ENCODE results near the gene POLE2. TPM values are rescaled to one million over a fixed set of nuclear protein-coding genes. Genes with fewer than 3 reads are reported as not detected.
"Not testable (repeated sequence)": the region's sequence is repeated elsewhere in the genome, so short reads cannot be mapped to it uniquely, and the experiment has no call there.

POLE2 gene, protein sequence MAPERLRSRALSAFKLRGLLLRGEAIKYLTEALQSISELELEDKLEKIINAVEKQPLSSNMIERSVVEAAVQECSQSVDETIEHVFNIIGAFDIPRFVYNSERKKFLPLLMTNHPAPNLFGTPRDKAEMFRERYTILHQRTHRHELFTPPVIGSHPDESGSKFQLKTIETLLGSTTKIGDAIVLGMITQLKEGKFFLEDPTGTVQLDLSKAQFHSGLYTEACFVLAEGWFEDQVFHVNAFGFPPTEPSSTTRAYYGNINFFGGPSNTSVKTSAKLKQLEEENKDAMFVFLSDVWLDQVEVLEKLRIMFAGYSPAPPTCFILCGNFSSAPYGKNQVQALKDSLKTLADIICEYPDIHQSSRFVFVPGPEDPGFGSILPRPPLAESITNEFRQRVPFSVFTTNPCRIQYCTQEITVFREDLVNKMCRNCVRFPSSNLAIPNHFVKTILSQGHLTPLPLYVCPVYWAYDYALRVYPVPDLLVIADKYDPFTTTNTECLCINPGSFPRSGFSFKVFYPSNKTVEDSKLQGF
- total RNA-seq: under 1 TPM in 3 of 4 donors, not detected in 1; 0.79 to 0.94 (median 0.93) TPM

DNA sequence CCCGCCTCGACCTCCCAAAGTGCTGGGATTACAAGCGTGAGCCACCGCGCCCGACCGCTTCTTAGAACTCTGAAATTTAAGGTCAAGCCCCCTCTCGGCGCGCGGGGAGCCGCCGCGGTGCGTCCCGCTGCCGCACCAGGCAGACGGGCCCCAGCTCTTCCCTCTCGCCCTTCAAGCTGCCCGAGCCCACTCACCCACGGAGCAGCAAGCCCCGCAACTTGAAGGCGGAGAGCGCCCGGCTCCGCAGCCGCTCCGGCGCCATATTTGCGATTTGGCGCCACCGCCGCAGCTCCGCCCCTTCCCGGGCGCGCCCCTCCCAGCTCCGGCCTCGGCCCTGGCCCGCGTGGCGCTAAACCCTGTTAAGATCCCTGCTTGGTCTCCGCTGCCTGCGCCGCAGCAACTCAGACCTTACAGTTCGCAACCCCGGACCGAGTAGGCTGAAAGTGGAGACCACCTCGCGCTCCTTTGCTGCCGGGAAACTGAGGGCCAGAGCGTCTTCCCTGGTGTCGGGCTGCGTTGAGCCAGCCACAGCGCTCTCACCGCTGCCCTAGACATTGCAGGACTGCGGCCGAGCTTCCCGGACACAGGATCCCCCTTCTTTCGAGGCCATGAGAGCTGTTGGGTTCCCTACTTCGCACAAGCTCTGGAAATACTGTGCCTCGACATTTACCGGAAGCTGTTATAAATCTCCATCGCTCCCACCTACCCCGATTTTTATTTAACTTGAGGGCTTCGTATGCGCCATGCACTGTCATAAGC lies at the start of gene POLE2:
POLE2 (minus strand) TSS at position 273 of the 759 bp plus-strand sequence; CDS start at position 262, 11 bp downstream.
- no peaks in the 10 kb centered on the region for H3K36me3 ChIP-seq
- peak within 1 kb of the TSS; percentile 30 to 88 (median 85) for H3K27ac ChIP-seq
- WGBS, 2 donors (ENCODE audit: low coverage in 1 of 2): 0 to 25% methylated on average over 4 to 8 of the region's 67 CpGs
- H3K9me3 ChIP-seq: no peaks in the 10 kb centered on the region
- H3K4me3 ChIP-seq: peak within 1 kb of the TSS; percentile 48 to 73
- peaks cover 0 to 22% (median 0%) of the 10 kb centered on the region in 3 donors for H3K4me1 ChIP-seq
- TF ChIP-seq POLR2AphosphoS5 (IDR thresholded peaks at IDR 0.05): peak; percentile 59
- no peak for TF ChIP-seq EP300 (IDR thresholded peaks at IDR 0.05)
- TF ChIP-seq POLR2A (IDR thresholded peaks at IDR 0.05): no peak
- TF ChIP-seq, protein P1, sequence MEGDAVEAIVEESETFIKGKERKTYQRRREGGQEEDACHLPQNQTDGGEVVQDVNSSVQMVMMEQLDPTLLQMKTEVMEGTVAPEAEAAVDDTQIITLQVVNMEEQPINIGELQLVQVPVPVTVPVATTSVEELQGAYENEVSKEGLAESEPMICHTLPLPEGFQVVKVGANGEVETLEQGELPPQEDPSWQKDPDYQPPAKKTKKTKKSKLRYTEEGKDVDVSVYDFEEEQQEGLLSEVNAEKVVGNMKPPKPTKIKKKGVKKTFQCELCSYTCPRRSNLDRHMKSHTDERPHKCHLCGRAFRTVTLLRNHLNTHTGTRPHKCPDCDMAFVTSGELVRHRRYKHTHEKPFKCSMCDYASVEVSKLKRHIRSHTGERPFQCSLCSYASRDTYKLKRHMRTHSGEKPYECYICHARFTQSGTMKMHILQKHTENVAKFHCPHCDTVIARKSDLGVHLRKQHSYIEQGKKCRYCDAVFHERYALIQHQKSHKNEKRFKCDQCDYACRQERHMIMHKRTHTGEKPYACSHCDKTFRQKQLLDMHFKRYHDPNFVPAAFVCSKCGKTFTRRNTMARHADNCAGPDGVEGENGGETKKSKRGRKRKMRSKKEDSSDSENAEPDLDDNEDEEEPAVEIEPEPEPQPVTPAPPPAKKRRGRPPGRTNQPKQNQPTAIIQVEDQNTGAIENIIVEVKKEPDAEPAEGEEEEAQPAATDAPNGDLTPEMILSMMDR (IDR thresholded peaks at IDR 0.05): no peak
- ATAC-seq: peak; percentile 81
- no peaks in the 10 kb centered on the region for H3K27me3 ChIP-seq

DNA sequence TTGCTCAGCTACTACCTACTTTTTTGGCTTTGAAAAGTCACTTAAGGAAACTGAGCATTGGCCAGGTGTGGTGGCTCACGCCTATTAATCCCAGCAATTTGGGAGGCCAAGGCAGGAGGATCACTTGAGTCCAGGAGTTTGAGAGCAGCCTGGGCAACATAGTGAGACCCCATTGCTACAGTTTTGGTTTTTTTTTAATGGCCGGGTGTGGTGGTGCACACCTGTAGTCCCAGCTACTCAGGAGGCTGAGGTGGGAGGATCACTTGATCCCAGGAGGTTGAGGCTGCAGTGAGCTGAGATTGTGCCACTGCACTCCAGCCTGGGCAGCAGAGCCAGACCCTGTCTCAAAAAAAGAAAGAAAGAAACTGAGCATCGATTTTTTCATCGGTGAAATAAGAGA lies 47.7 kb upstream of the POLE2 start:
- H3K27ac ChIP-seq, ATAC-seq, H3K4me1 ChIP-seq, H3K4me3 ChIP-seq, H3K27me3 ChIP-seq, H3K9me3 ChIP-seq: not testable (repeated sequence)
- H3K36me3 ChIP-seq: peaks cover 0 to 72% of the 10 kb centered on the region in 2 donors
- 89 to 93% methylated on average over 2 to 3 of the region's 4 CpGs for WGBS, 2 donors (ENCODE audit: low coverage in 1 of 2)

DNA sequence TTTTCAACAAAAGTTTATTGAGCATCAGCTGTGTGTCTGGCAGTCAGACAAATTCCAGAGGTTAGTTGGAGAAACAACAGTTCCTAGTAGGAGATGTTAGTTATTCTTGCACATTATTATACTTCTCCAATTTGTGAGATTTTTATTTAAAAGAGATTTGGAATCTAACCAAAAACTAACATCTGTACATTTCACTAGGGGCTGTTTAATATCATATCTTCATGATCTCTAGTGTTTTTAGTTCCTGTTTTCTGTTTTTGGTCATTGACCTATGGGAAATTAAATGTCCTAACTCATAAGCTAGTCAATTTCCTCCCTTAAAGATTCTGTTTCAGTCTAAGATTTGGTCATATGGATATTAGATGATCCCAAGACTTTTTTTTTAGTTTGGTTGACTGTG lies 45.8 kb upstream of the POLE2 start:
- Histone ChIP-seq H3K4me1 (no peaks in the 10 kb centered on the region), H3K27me3 (no peaks in the 10 kb centered on the region), H3K9me3 (no peaks in the 10 kb centered on the region), H3K4me3 (no peak overlapping the region), H3K36me3 (peaks cover 0 to 82% of the 10 kb centered on the region in 2 donors), H3K27ac (no peak overlapping the region)
- ATAC-seq: no peak
- TF ChIP-seq POLR2AphosphoS5 (IDR thresholded peaks at IDR 0.05) (no peak), POLR2A (IDR thresholded peaks at IDR 0.05) (no peak), EP300 (IDR thresholded peaks at IDR 0.05) (no peak)
- TF ChIP-seq, protein P1 (IDR thresholded peaks at IDR 0.05): no peak

DNA sequence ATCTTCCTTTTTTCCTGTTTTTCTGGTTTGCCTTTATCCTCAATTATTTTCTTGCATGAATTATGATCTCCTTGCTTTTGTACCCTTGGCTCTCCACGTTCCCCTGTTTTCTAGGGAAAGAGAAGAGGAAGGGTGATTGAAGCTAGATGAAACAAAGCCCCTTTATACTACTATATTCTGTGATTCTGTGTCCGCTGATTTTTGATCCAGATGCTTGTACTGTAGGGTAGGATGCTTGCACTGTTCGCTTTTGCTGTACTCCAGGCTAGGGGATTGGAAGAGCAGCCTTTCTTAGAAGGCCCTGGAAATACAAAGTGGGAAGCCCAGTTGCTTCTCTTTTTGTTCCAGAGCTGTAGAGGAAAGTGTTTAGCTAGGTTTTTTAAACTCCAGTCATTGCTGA lies 44.9 kb upstream of the POLE2 start:
- Histone ChIP-seq H3K27me3 (no peaks in the 10 kb centered on the region), H3K4me1 (no peaks in the 10 kb centered on the region), H3K27ac (no peak overlapping the region), H3K36me3 (peaks cover 0 to 85% of the 10 kb centered on the region in 2 donors), H3K9me3 (no peaks in the 10 kb centered on the region), H3K4me3 (no peak overlapping the region)
- no peak for TF ChIP-seq EP300 (IDR thresholded peaks at IDR 0.05)
- no peak for TF ChIP-seq POLR2A (IDR thresholded peaks at IDR 0.05)
- TF ChIP-seq, protein P1 (IDR thresholded peaks at IDR 0.05): no peak
- no peak for TF ChIP-seq POLR2AphosphoS5 (IDR thresholded peaks at IDR 0.05)
- ATAC-seq: no peak
- whole genome bisulfite sequencing, 2 donors (ENCODE audit: low coverage in 1 of 2): 83 to 90% methylated on average over 2 to 3 of the region's 3 CpGs

DNA sequence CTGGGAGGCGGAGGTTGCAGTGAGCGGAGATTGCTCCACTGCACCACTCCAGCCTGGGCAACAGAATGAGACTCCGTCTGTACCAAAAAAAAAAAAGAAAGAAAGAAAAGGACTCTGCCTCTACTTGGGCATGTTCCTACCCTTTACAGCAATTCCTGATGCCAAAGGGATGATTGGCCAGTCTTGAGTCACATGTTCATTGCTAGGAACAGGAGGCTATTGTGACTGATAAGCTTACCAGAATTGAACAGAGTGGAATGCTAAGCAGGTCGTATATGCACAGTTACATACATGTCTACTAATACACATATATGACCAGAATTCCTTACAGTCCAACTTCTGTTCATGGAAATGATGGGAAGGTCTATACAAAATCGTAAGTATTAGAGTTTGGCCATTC lies 39.2 kb upstream of the POLE2 start:
- TF ChIP-seq EP300 (IDR thresholded peaks at IDR 0.05) (no peak), POLR2A (IDR thresholded peaks at IDR 0.05) (no peak), POLR2AphosphoS5 (IDR thresholded peaks at IDR 0.05) (no peak)
- TF ChIP-seq, protein P1 (IDR thresholded peaks at IDR 0.05): no peak
- no peaks in the 10 kb centered on the region for H3K27me3 ChIP-seq
- H3K36me3 ChIP-seq: peaks cover 4 to 93% of the 10 kb centered on the region in 2 donors
- 83 to 86% methylated on average over 5 of the region's 5 CpGs for WGBS, 2 donors (ENCODE audit: low coverage in 1 of 2)
- H3K4me3 ChIP-seq: no peak overlapping the region
- H3K9me3 ChIP-seq: no peaks in the 10 kb centered on the region
- no peak for ATAC-seq
- H3K27ac ChIP-seq: no peak overlapping the region
- H3K4me1 ChIP-seq: no peaks in the 10 kb centered on the region

DNA sequence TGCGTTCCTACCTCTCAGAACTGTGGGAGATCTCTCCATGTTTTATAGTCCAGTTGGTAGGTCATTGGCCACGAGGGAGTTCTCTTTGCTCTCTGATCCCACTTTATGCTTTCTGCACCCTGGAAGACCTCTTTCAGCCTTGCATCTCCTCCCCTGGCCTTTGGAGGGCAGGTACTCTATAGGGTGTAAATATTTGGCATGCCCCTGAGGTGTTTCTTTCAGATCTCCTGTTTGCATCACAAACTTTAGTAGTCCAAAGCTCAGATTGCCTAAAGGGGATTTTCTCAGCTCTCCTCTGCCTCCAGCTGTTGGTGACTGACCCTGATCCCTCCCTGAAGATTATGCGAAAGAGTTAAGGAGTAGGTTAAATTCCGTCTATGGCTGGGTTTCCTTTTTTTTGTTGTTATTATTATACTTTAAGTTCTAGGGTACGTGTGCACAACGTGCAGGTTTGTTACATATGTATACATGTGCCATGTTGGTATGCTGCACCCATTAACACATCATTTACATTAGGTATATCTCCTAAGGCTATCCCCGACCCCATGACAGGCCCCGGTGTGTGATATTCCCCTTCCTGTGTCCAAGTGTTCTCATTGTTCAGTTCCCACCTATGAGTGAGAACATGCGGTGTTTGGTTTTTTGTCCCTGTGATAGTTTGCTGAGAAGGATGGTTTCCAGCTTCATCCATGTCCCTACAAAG lies 33.9 kb upstream of the POLE2 start:
- not testable (repeated sequence) for ATAC-seq, H3K27ac ChIP-seq, H3K4me1 ChIP-seq, H3K9me3 ChIP-seq, H3K27me3 ChIP-seq, H3K4me3 ChIP-seq
- 80 to 86% methylated on average over 8 to 9 of the region's 9 CpGs for WGBS, 2 donors (ENCODE audit: low coverage in 1 of 2)
- H3K36me3 ChIP-seq: peaks cover 4 to 93% of the 10 kb centered on the region in 2 donors
